ENCODE measurements around the gene RILPL1.
"Not testable (repeated sequence)": the region's sequence is repeated elsewhere in the genome, so short reads cannot be mapped to it uniquely, and the experiment has no call there.

The RILPL1 gene

DNA sequence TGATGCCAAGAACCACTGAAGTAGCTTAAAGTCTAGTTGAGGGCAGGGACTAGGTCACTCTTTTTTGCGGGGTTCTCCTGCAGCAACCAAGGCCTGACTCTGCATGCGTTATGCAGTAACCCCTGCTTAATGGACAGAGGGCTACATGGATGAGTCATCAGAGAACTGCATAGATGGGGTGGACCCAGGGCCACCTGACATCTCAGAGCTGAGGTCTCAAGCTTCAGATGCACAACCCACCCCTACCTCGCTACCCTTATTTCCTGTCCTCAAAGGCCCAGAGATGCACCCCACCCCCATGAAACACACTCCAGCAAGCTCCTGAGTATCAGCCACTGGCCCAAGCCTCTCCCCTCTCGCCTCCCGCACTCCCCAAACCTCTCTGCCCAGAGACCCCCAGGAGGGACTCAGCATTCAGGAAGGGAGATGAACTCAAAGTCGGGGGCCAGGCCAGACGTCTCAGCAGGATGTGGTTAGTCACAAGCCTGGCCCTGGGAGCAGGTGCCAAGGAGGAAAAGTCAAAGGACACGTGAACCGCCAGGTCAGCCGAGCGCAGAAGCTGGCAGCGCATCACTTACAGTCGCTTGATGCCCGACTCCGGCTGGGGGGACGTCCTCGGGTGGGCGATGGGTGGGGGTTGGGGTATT lies 49.8 kb downstream of the RILPL1 start:
- no peak overlapping the region for H3K27ac Mint-ChIP-seq (ENCODE audit: low read depth)

DNA sequence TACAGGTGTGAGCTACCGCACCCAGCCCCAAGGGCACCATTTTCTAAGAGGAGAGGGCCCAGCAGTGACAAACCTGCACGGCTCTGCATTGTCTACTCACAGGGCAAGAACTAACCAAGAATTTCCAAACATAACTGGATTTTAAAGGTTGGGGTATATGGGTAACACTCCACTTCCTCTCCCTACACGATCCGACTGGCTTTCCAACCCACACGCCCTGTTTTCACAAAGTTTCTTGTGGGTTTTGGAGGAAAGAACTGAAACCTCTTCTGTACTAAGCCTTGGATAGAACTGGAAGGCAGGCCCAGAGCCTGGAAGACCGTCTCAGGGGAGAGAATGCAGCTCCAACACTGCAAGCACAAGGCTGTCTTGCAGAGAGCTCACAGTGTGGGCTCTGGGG lies 50.6 kb downstream of the RILPL1 start:
- Mint-ChIP-seq H3K27me3 (no peaks in the 10 kb centered on the region), H3K36me3 (ENCODE audit: insufficient read depth) (peaks cover 8% of the 10 kb centered on the region), H3K9me3 (no peaks in the 10 kb centered on the region), H3K27ac (ENCODE audit: low read depth) (no peak overlapping the region), H3K4me3 (no peak overlapping the region), H3K4me1 (peaks cover 17% of the 10 kb centered on the region)
- DNase-seq (ENCODE audit: low spot score in 2 of 2) (no peak), ATAC-seq (replicated peaks; ENCODE audit: extremely low read depth, poor library complexity, severe bottlenecking) (no peak)

More for the DNA sequence above, 49.8 kb downstream of the RILPL1 start:
- Mint-ChIP-seq H3K4me1 (peaks cover 17% of the 10 kb centered on the region), H3K36me3 (ENCODE audit: insufficient read depth) (peaks cover 6% of the 10 kb centered on the region), H3K4me3 (no peak overlapping the region), H3K9me3 (no peaks in the 10 kb centered on the region), H3K27me3 (no peaks in the 10 kb centered on the region)
- no peak for ATAC-seq (replicated peaks; ENCODE audit: extremely low read depth, poor library complexity, severe bottlenecking)
- DNase-seq (ENCODE audit: low spot score in 2 of 2): no peak

DNA sequence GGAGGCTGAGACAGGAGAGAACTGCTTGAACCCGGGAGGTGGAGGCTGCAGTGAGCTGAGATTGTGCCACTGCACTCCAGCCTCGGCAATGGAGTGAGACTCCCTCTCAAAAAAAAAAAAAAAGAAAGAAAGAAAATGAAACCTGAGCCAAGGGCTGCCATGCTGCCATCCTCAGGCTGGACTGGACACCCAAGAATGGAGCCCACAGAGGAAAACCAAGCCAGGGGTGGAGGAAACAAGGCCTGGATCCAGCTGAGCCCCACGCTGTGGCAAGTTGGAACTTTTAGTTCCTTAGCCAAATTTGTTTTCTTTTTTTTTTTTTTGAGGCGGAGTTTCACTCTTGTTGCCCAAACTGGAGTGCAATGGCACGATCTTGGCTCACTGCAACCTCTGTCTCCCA lies 52.3 kb downstream of the RILPL1 start:
- H3K36me3 Mint-ChIP-seq (ENCODE audit: insufficient read depth); DNase-seq (ENCODE audit: low spot score in 2 of 2); H3K4me3 Mint-ChIP-seq; ATAC-seq (replicated peaks; ENCODE audit: extremely low read depth, poor library complexity, severe bottlenecking); H3K27ac Mint-ChIP-seq (ENCODE audit: low read depth); H3K27me3 Mint-ChIP-seq; H3K9me3 Mint-ChIP-seq: not testable (repeated sequence)
- peaks cover 17% of the 10 kb centered on the region for H3K4me1 Mint-ChIP-seq

DNA sequence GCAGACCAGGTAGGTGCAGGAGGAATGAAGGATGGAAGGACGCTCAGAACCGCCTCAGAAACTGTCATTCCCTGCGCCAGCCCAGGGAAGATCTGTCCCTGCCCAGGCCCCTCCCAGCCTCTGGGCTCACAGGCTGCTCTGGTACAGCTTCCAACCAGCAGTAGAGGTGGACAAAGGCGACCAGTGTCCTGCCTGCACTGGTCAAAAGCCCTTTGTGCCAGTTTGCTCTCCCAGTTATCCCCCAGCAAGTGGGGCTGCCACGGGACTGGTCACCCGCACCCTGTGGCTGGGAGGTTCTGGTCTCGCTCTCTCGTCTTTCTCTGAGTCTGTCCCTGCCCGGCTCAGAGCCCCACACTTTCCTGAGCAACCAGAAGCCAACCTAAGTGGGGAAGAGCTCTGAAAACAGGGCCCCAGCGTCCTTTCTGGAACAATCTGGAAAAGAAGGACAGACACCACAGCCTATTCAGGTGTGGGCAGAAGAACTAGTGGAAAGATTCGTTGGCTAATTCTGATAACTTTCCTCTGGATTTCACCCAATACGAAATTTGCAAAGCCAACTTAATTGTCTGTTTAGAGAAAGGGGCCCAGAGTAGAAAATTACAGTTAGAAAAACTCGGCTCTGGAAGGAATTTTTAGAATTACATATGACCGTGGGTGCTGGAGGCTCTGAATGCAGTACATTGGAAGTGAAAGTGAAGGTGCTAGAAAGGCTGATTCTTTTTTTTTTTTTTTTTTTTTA lies 53.9 kb downstream of the RILPL1 start:
- ATAC-seq (replicated peaks; ENCODE audit: extremely low read depth, poor library complexity, severe bottlenecking): no peak
- peaks cover 6% of the 10 kb centered on the region for H3K36me3 Mint-ChIP-seq (ENCODE audit: insufficient read depth)
- no peak overlapping the region for H3K27ac Mint-ChIP-seq (ENCODE audit: low read depth)

DNA sequence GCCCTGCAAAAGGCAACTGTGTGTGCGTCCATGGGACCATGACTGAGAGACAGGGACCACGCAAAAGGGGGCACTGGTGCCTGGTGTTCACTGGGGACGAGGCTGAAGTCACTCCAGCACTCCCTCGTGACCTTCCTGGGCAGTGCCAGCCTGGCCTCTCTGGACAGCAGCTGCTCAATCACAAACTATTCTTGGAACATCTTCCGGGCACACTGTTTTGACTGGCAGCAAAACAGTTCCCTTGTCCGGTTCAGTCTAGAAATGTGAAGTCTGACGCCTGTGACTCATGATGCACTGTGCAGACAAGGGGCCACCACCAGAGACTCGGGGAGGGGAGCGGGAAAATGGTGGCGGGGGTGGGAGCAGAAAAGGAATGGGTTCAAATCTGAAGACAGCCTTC lies 54.8 kb downstream of the RILPL1 start:
- no peak for DNase-seq (ENCODE audit: low spot score in 2 of 2)
- no peak overlapping the region for H3K27ac Mint-ChIP-seq (ENCODE audit: low read depth)
- H3K9me3 Mint-ChIP-seq: no peaks in the 10 kb centered on the region
- ATAC-seq (replicated peaks; ENCODE audit: extremely low read depth, poor library complexity, severe bottlenecking): no peak
- no peaks in the 10 kb centered on the region for H3K27me3 Mint-ChIP-seq
- no peak overlapping the region for H3K4me3 Mint-ChIP-seq
- H3K36me3 Mint-ChIP-seq (ENCODE audit: insufficient read depth): peaks cover 5% of the 10 kb centered on the region
- H3K4me1 Mint-ChIP-seq: peaks cover 13% of the 10 kb centered on the region

More for the DNA sequence above, 53.9 kb downstream of the RILPL1 start:
- peaks cover 22% of the 10 kb centered on the region for H3K4me1 Mint-ChIP-seq
- H3K4me3 Mint-ChIP-seq: no peak overlapping the region
- H3K9me3 Mint-ChIP-seq: no peaks in the 10 kb centered on the region
- no peak for DNase-seq (ENCODE audit: low spot score in 2 of 2)
- no peaks in the 10 kb centered on the region for H3K27me3 Mint-ChIP-seq

DNA sequence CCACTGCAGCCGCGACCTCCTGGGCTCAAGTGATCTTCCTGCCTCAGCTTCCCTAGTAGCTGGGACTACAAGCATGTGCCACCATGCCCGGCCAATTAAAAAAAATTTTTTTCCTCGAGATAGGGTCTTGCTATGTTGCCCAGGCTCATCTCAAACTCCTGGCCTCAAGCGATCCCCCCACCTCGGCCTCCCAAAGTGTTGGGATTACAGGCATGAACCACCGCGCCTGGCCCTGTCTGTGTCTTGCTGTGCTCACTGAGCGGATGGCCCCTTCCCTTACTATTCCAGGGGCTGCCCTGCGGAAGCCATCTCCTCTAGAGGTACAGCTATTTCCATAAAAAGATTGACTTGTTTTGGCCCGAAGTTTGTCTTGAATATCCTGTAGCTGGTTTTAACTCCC lies 55.5 kb downstream of the RILPL1 start:
- Mint-ChIP-seq H3K4me1 (peaks cover 11% of the 10 kb centered on the region), H3K27ac (ENCODE audit: low read depth) (no peak overlapping the region), H3K27me3 (no peaks in the 10 kb centered on the region), H3K9me3 (no peaks in the 10 kb centered on the region), H3K36me3 (ENCODE audit: insufficient read depth) (peaks cover 5% of the 10 kb centered on the region), H3K4me3 (no peak overlapping the region)
- ATAC-seq (replicated peaks; ENCODE audit: extremely low read depth, poor library complexity, severe bottlenecking) (no peak), DNase-seq (ENCODE audit: low spot score in 2 of 2) (no peak)

DNA sequence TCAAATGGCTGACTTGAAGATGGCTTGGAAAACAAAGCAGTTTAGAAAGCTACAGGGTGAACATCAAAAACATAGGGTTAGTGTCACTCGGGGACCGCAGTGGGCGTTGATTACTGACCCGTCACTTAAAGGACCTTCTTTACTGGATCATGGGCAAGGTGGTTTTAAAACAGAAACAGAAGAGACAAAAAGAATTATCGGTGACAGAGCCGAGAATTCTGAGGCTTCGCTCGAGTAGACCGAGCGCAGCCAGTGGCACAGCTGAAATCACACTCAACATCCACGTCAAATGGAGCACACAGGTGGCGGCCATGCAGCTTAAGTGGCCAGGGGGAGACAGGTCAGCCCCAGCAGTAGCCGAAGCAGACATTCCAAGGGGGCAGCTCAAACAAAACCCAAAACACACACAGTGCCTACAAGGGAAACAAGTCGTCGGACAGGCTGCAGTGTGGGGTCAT lies 58.2 kb downstream of the RILPL1 start:
- ATAC-seq (replicated peaks; ENCODE audit: extremely low read depth, poor library complexity, severe bottlenecking): no peak
- Mint-ChIP-seq H3K27me3 (no peaks in the 10 kb centered on the region), H3K4me1 (peaks cover 11% of the 10 kb centered on the region), H3K9me3 (no peaks in the 10 kb centered on the region), H3K36me3 (ENCODE audit: insufficient read depth) (peaks cover 6% of the 10 kb centered on the region), H3K27ac (ENCODE audit: low read depth) (peak overlapping the region; percentile 87), H3K4me3 (peak overlapping the region; percentile 43)
- no peak for DNase-seq (ENCODE audit: low spot score in 2 of 2)

DNA sequence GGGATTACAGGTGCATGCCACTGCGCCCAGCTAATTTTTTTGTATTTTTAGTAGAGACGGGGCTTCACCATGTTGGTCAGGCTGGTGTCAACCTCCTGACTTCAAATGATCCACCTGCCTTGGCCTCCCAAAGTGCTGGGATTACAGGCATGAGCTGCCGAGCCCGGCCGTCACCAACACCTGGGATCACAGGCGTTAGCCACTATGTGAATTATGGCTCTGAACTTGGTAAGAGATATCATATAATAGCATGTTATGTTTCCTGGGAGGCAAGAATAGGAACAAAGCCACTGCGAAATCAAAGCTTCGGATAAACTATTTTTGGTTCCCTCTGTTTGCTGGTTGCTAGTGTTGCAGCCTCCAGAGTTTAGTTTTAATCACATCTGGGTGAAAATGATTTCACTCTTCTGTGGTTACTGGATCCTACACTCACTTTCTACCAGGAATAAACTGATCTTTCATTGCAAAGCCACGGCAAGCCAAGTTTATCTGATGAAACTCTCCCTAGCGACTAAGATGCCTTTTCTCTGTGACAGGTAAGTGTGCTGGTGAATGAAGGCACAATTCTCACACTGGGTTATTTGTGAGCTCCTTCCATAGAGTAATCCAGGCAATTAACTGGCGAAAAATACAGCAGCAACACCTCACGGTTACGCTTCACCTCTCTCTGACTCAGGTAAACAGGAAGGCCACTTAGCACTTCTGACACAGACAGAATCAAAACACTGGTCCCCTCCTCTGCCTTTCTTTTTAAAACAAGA lies 58.9 kb downstream of the RILPL1 start:
- Mint-ChIP-seq H3K27ac (ENCODE audit: low read depth) (peak overlapping the region; percentile 87), H3K9me3 (no peaks in the 10 kb centered on the region), H3K4me3 (peak overlapping the region; percentile 43), H3K27me3 (no peaks in the 10 kb centered on the region), H3K36me3 (ENCODE audit: insufficient read depth) (peaks cover 6% of the 10 kb centered on the region), H3K4me1 (peaks cover 11% of the 10 kb centered on the region)
- DNase-seq (ENCODE audit: low spot score in 2 of 2): no peak
- no peak for ATAC-seq (replicated peaks; ENCODE audit: extremely low read depth, poor library complexity, severe bottlenecking)

DNA sequence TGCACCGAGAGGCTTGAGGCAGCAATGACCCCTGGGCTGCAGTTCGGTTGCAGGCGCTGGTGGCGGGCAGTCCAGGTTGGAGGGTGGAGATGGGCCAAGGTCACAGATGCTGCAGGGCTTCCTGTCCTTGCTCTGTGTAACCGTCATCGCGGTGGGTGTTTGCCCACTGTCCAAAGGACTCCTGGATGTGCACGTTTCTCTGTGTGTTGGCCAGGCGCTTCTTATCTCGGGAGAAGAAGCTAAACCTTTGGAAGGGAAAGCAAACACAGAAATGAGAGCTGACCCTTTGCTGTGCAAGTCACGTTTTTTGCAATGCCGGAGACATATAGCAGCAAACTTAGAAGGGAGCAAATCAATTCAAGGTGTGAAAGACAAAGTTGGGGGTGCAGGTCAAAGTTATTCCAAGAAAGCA lies 61.1 kb downstream of the RILPL1 start:
- H3K4me1 Mint-ChIP-seq: peaks cover 11% of the 10 kb centered on the region
- DNase-seq (ENCODE audit: low spot score in 2 of 2): no peak

DNA sequence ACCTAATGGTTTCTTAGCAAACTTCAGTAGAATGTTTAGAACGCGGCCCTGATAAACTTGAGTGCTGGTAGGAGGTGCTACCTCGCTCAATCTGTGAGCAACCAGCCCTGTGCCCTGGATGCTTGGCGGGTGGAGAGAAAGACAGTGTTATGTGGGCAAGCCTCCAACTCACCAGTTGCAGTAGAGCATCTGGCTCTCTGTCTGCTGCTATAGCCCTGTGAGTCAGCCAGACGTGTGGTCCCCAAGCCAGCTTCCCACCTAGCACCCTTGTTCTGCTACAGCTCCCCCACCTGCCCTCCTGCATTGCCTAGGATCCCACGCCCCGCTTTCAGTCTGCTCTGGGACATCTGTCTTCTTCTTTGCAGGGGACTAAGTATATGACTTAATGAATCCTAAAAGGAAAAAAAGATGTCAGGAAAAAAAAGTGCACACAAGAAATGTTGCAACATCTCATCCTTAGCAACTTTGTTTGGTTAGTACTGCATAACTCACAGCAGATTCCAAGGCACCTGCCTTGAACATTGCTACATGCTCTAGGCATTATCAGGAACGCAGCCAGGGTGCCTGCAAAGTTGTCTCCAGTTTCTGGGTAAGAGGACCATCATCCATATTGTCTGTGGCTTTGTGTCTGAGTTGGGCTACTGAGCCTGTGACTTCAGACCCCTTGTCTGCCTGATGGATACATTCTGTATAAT lies 62.0 kb downstream of the RILPL1 start:
- no peak for ATAC-seq (replicated peaks; ENCODE audit: extremely low read depth, poor library complexity, severe bottlenecking)
- Mint-ChIP-seq H3K4me1 (peaks cover 11% of the 10 kb centered on the region), H3K9me3 (no peaks in the 10 kb centered on the region), H3K4me3 (no peak overlapping the region), H3K36me3 (ENCODE audit: insufficient read depth) (peaks cover 8% of the 10 kb centered on the region), H3K27me3 (no peaks in the 10 kb centered on the region), H3K27ac (ENCODE audit: low read depth) (no peak overlapping the region)
- no peak for DNase-seq (ENCODE audit: low spot score in 2 of 2)

More for the DNA sequence above, 61.1 kb downstream of the RILPL1 start:
- Mint-ChIP-seq H3K36me3 (ENCODE audit: insufficient read depth) (peaks cover 8% of the 10 kb centered on the region), H3K4me3 (no peak overlapping the region), H3K27ac (ENCODE audit: low read depth) (no peak overlapping the region), H3K9me3 (no peaks in the 10 kb centered on the region), H3K27me3 (no peaks in the 10 kb centered on the region)
- ATAC-seq (replicated peaks; ENCODE audit: extremely low read depth, poor library complexity, severe bottlenecking): no peak

DNA sequence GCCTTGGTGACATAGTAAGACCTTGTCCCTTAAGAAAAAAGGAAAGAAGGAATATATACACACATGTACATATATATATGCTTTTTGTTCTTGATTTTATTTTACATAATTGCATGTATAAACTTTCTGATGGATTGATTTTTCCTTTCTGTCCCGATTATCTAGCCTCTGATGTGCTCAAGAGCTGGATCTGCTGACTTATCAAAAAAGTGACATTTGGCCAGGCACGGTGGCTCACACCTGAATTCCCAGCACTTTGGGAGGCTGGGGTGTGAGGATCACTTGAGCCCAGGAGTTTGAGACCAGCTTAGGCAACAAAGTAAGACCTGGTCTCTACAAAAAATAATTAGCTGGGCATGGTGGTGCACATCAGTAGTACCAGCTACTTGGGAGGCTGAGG lies 63.5 kb downstream of the RILPL1 start:
- Mint-ChIP-seq H3K27me3 (no peaks in the 10 kb centered on the region), H3K36me3 (ENCODE audit: insufficient read depth) (peaks cover 22% of the 10 kb centered on the region), H3K27ac (ENCODE audit: low read depth) (no peak overlapping the region), H3K4me1 (peaks cover 16% of the 10 kb centered on the region), H3K4me3 (no peak overlapping the region), H3K9me3 (no peaks in the 10 kb centered on the region)
- ATAC-seq (replicated peaks; ENCODE audit: extremely low read depth, poor library complexity, severe bottlenecking) (no peak), DNase-seq (ENCODE audit: low spot score in 2 of 2) (no peak)

DNA sequence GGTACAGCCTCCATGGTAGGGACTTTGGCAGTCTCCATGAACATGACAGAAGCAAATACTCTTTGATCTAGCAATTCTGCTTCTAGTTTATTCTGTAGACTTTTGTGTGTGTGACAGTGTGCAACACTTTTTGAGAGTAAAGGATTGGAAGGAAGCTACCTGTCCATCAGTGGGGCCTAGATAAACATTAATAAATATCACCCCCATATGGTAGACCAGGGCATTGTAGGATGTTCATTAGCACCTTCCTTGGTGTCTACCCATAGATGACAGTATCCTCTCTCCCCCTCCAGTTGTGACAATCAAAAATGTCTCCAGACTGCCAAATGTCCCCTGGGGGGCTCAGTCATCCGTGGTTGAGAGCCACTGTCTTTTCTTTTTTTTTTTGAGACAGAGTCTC lies 64.7 kb downstream of the RILPL1 start:
- no peak for DNase-seq (ENCODE audit: low spot score in 2 of 2)
- Mint-ChIP-seq H3K4me1 (peaks cover 16% of the 10 kb centered on the region), H3K36me3 (ENCODE audit: insufficient read depth) (peaks cover 28% of the 10 kb centered on the region), H3K27ac (ENCODE audit: low read depth) (no peak overlapping the region), H3K9me3 (no peaks in the 10 kb centered on the region), H3K4me3 (no peak overlapping the region), H3K27me3 (no peaks in the 10 kb centered on the region)
- ATAC-seq (replicated peaks; ENCODE audit: extremely low read depth, poor library complexity, severe bottlenecking): peak; percentile 76

Data from central memory CD8-positive, alpha-beta T cell (primary cell).